ENCODE results near the gene FAR1.

DNA sequence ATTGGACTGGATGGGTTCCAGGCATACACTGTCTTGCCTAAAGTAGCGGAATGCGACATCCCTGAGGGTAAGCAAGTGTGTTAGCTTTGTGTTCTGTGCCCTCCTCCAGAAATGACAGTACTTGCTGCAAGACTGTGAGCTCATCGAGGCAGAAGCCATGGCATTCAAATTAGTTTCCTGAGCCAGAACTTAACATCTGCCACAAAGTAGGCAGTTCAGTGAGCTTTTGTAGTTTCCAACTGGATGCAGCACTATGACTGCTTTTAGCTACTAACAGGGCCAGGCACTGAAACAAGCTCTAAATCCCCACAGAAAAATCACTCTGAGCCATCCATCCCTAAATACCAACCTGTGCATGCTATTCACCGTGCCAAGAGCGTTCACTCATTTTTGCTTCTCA is 1.2 kb upstream of the FAR1 start:
- TF ChIP-seq, protein P1, sequence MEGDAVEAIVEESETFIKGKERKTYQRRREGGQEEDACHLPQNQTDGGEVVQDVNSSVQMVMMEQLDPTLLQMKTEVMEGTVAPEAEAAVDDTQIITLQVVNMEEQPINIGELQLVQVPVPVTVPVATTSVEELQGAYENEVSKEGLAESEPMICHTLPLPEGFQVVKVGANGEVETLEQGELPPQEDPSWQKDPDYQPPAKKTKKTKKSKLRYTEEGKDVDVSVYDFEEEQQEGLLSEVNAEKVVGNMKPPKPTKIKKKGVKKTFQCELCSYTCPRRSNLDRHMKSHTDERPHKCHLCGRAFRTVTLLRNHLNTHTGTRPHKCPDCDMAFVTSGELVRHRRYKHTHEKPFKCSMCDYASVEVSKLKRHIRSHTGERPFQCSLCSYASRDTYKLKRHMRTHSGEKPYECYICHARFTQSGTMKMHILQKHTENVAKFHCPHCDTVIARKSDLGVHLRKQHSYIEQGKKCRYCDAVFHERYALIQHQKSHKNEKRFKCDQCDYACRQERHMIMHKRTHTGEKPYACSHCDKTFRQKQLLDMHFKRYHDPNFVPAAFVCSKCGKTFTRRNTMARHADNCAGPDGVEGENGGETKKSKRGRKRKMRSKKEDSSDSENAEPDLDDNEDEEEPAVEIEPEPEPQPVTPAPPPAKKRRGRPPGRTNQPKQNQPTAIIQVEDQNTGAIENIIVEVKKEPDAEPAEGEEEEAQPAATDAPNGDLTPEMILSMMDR (conservative IDR thresholded peaks at IDR 0.05), result no peak
- TF ChIP-seq ZFX (IDR thresholded peaks at IDR 0.05), result no peak
